Natural killer cell treated with Interleukin-12 subunit alpha and Interleukin-12 subunit beta and Interleukin-15 and Interleukin-18, amount 100 ng/mL, for 72 hours (primary cell): Measurements from ENCODE around the gene THUMPD1. TPM values are rescaled to one million over a fixed set of nuclear protein-coding genes. Genes with fewer than 3 reads are reported as not detected.
"Not testable (repeated sequence)": the region's sequence is repeated elsewhere in the genome, so short reads cannot be mapped to it uniquely, and the experiment has no call there.

ENCODE experiments used
- ATAC-seq, 2 donors: fragments of 150-1000 bp; cut with Tn5 transposase in 1 of 2; sonication (Bioruptor Pico), chemical (Tn5 transposase) in 1 of 2; 2 replicates each; pipeline ENCODE4 v1.10.0; 2021
- DNase-seq: peaks from one replicate; pipeline ENCODE4 v3.0.0; 2022; ENCODE audit warnings: low spot score
- H3K27ac Mint-ChIP-seq, 2 donors: 1 replicate in 1 of 2; 2 replicates in 1 of 2; pipeline ENCODE4 v1.8.0; 2022; ENCODE audit warnings: mixed read lengths in 2 of 2, mild to moderate bottlenecking in 1 of 2, moderate library complexity in 1 of 2
- H3K27me3 Mint-ChIP-seq, 2 donors: 1 replicate in 1 of 2; 2 replicates in 1 of 2; pipeline ENCODE4 v1.8.0; 2022; ENCODE audit warnings: mixed read lengths in 2 of 2
- H3K36me3 Mint-ChIP-seq: one replicate; pipeline ENCODE4 v1.8.0; 2022; ENCODE audit warnings: mixed read lengths
- H3K4me1 Mint-ChIP-seq, 2 donors: 1 replicate in 1 of 2; 2 replicates in 1 of 2; pipeline ENCODE4 v1.8.0; 2022; ENCODE audit warnings: low read depth in 2 of 2, mixed read lengths in 2 of 2, mild to moderate bottlenecking in 1 of 2
- H3K4me3 Mint-ChIP-seq: one replicate; pipeline ENCODE4 v1.8.0; 2022; ENCODE audit warnings: mixed read lengths
- H3K9me3 Mint-ChIP-seq: 2 replicates; pipeline ENCODE4 v1.8.0; 2022; ENCODE audit warnings: mixed read lengths
- total RNA-seq, 2 donors: library from RNA; stranded (reverse); gene quantifications; one replicate each; pipeline ENCODE4 v1.2.3, GENCODE V29; 2022

The THUMPD1 gene
- total RNA-seq, 2 donors from 2014 or later, result 39.6 to 43.5 TPM

- Mint-ChIP-seq H3K4me1 (peaks cover 23 to 27% of the 10 kb centered on the region in 2 donors), H3K9me3 (no peaks in the 10 kb centered on the region), H3K4me3 (peak overlapping the region; percentile 97), H3K27ac (peak overlapping the region; percentile 83 to 91), H3K27me3 (no peaks in the 10 kb centered on the region), H3K36me3 (peaks cover 12% of the 10 kb centered on the region)
- peak; percentile 94 for DNase-seq
- peak; percentile 93 to 94 for ATAC-seq
Measured at GRCh38 chr16:20740901-20741521, 607 bp downstream of the THUMPD1 start.

GRCh38 chr16:20740007-20740883, 1.4 kb downstream of the THUMPD1 start:
- ATAC-seq (no peak), DNase-seq (no peak)
- Mint-ChIP-seq H3K36me3 (peaks cover 20% of the 10 kb centered on the region), H3K27me3 (no peaks in the 10 kb centered on the region), H3K4me3 (peak overlapping the region; percentile 97), H3K9me3 (no peaks in the 10 kb centered on the region), H3K4me1 (peaks cover 25 to 27% of the 10 kb centered on the region in 2 donors), H3K27ac (peak overlapping the region; percentile 83 to 91)

DNA sequence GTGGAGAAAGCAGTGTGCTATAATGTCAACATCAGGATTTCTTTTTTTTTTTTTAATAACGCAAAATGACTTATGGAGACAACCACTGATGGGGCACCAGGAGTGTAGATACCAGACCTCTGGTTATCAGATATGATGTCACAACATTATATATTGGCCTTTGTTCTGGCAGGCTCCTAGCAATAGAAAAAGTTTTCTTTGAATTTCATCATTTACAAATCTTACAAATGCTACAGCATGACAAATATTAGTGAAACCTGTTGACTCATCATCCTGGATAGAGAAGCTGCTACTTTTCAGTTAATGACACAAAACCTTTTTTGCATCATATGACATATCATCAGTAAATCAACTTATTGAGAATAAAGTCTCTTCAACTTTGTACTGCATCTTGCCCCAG, 6.1 kb downstream of the THUMPD1 start:
- ATAC-seq (no peak), DNase-seq (no peak)
- H3K4me3 Mint-ChIP-seq, result no peak overlapping the region
- peaks cover 17 to 19% of the 10 kb centered on the region in 2 donors for H3K4me1 Mint-ChIP-seq
- H3K27me3 Mint-ChIP-seq, result no peaks in the 10 kb centered on the region
- H3K27ac Mint-ChIP-seq, result peak overlapping the region in 1 of 2 donors; percentile 29
- H3K9me3 Mint-ChIP-seq, result no peaks in the 10 kb centered on the region
- H3K36me3 Mint-ChIP-seq, result peaks cover 27% of the 10 kb centered on the region

DNA sequence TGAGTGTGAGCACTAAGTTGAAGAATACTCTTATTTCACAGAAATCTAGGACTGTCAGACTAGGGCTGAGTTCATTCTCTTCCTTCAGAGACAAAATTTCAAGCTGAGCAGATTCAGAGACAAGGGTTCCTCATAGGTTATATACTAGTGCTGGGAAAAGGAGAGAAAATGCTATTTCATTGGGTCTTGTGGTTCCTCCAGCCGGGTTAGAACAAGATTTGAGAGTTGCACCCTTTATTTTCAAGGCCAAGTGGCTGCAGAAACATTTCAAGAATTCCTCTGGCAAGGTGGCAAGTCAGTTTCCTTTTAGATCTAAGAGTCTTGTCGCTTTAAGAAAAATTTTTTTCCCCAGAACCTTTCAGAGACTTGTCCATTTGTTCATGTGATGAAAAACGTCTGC, 6.8 kb downstream of the THUMPD1 start:
- H3K27me3 Mint-ChIP-seq, result no peaks in the 10 kb centered on the region
- ATAC-seq (no peak), DNase-seq (no peak)
- no peak overlapping the region for H3K27ac Mint-ChIP-seq
- peaks cover 27% of the 10 kb centered on the region for H3K36me3 Mint-ChIP-seq
- no peaks in the 10 kb centered on the region for H3K9me3 Mint-ChIP-seq
- peaks cover 11 to 12% of the 10 kb centered on the region in 2 donors for H3K4me1 Mint-ChIP-seq
- no peak overlapping the region for H3K4me3 Mint-ChIP-seq

GRCh38 chr16:20734056-20734455, 7.6 kb downstream of the THUMPD1 start:
- Mint-ChIP-seq H3K27me3 (no peaks in the 10 kb centered on the region), H3K9me3 (no peaks in the 10 kb centered on the region), H3K36me3 (peaks cover 27% of the 10 kb centered on the region), H3K4me1 (peaks cover 10 to 12% of the 10 kb centered on the region in 2 donors), H3K4me3 (no peak overlapping the region), H3K27ac (peak overlapping the region; percentile 7 to 15)
- ATAC-seq (no peak), DNase-seq (no peak)

DNA sequence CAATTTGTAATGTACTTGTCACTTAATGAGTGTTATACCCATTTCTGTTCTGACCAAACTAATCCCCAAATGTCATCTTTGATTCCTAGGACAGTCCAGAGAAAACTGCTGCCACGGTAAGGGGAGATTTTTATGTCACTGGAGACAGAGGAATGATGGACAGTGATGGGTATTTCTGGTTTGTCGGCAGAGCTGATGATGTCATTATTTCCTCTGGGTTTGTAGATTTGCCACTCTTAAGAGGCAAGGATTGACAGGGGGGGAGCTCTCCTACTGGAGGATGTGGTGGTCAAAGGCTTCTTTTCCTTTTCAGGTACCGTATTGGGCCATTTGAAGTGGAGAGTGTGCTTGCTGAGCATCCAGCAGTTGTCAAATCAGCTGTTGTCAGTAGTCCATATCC, 12.5 kb downstream of the THUMPD1 start:
- H3K9me3 Mint-ChIP-seq, result no peaks in the 10 kb centered on the region
- no peak overlapping the region for H3K4me3 Mint-ChIP-seq
- DNase-seq (no peak), ATAC-seq (no peak)
- no peaks in the 10 kb centered on the region for H3K4me1 Mint-ChIP-seq
- H3K27ac Mint-ChIP-seq, result no peak overlapping the region
- peaks cover 3% of the 10 kb centered on the region for H3K36me3 Mint-ChIP-seq
- no peaks in the 10 kb centered on the region for H3K27me3 Mint-ChIP-seq

- ATAC-seq (no peak), DNase-seq (no peak)
- Mint-ChIP-seq H3K36me3 (no peaks in the 10 kb centered on the region), H3K27ac (no peak overlapping the region), H3K27me3 (no peaks in the 10 kb centered on the region), H3K4me3 (no peak overlapping the region), H3K4me1 (no peaks in the 10 kb centered on the region), H3K9me3 (no peaks in the 10 kb centered on the region)
Measured at GRCh38 chr16:20727181-20727580, 14.4 kb downstream of the THUMPD1 start.

DNA sequence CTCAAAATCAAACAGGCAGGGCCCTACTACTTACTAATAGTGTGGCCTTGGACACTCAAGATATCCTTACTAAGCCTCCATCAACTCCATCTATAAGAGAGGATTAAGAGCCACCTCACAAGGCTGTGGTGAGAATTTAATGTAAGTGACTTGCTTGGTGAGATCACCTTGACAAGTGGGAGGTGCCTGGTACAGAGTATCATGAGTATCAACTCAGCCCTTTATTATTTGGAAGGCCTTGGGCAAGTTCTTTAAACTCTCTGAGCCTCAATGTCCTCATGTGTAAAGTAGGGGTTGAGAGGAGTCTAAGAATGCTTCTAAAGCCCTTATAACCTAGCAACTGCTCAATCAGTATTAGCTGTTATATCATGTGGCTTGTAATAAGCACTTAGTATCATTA, 15.0 kb downstream of the THUMPD1 start:
- DNase-seq (no peak), ATAC-seq (no peak)
- H3K4me1 Mint-ChIP-seq, result no peaks in the 10 kb centered on the region
- no peaks in the 10 kb centered on the region for H3K27me3 Mint-ChIP-seq
- H3K4me3 Mint-ChIP-seq, result no peak overlapping the region
- H3K36me3 Mint-ChIP-seq, result no peaks in the 10 kb centered on the region
- no peak overlapping the region for H3K27ac Mint-ChIP-seq
- no peaks in the 10 kb centered on the region for H3K9me3 Mint-ChIP-seq

DNA sequence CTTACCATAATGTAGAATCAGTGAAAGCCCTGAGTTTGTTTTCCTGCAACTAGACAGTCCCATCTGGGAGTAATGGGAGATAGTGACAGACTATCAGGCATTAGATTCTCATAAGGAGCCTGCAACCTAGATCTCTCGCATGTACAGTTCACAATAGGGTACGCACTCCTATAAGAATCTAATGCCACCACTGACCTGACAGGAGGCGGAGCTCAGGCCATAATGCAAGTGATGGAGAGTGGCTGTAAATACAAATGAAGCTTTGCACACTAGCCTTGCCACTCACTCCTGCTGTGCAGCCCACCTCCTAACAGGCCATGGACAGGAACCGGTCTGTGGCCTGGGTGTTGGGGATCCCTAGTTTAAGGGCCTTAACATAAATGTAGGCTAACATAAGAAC, 21.4 kb downstream of the THUMPD1 start:
- no peak for DNase-seq
- no peaks in the 10 kb centered on the region for H3K36me3 Mint-ChIP-seq
- H3K9me3 Mint-ChIP-seq, result no peaks in the 10 kb centered on the region
- no peaks in the 10 kb centered on the region for H3K4me1 Mint-ChIP-seq
- peaks cover 0 to 2% of the 10 kb centered on the region in 2 donors for H3K27me3 Mint-ChIP-seq
- no peak overlapping the region for H3K27ac Mint-ChIP-seq
- no peak overlapping the region for H3K4me3 Mint-ChIP-seq
- ATAC-seq, result no peak

- not testable (repeated sequence) for H3K36me3 Mint-ChIP-seq
Measured at GRCh38 chr16:20717718-20718117, 23.9 kb downstream of the THUMPD1 start.

GRCh38 chr16:20711277-20711911, 30.2 kb downstream of the THUMPD1 start:
- no peaks in the 10 kb centered on the region for H3K9me3 Mint-ChIP-seq
- no peaks in the 10 kb centered on the region for H3K36me3 Mint-ChIP-seq
- H3K27me3 Mint-ChIP-seq, result no peaks in the 10 kb centered on the region
- H3K4me1 Mint-ChIP-seq, result no peaks in the 10 kb centered on the region
- no peak overlapping the region for H3K4me3 Mint-ChIP-seq
- ATAC-seq, result no peak
- DNase-seq, result no peak
- H3K27ac Mint-ChIP-seq, result no peak overlapping the region

More at GRCh38 chr16:20717718-20718117, 23.9 kb downstream of the THUMPD1 start:
- DNase-seq, H3K27me3 Mint-ChIP-seq, H3K27ac Mint-ChIP-seq, H3K4me1 Mint-ChIP-seq, H3K4me3 Mint-ChIP-seq, H3K9me3 Mint-ChIP-seq, ATAC-seq: not testable (repeated sequence)

GRCh38 chr16:20708129-20708528, 33.5 kb downstream of the THUMPD1 start:
- H3K27me3 Mint-ChIP-seq, DNase-seq, H3K9me3 Mint-ChIP-seq, H3K36me3 Mint-ChIP-seq, H3K4me3 Mint-ChIP-seq, ATAC-seq, H3K4me1 Mint-ChIP-seq, H3K27ac Mint-ChIP-seq: not testable (repeated sequence)

DNA sequence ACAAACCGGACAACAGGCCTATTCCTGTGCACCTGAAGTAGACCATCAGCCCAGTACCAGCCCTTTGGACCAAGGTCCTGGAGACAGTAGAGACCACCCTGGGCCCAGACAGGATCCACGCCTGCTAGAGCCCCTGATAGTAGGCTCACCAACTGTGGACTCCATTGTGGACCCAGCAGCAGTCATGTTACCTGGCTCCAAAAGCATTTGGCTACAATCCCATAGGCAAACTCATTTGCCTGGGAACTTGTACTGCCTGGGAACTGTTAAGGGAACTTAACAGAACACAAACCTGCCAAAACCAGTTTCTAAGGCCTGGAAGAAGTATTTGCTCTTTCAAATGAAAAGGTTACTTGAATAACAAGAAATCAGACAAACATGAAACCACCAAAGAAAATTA, 34.2 kb downstream of the THUMPD1 start:
- Mint-ChIP-seq H3K27ac (no peak overlapping the region), H3K4me3 (no peak overlapping the region), H3K27me3 (no peaks in the 10 kb centered on the region), H3K4me1 (no peaks in the 10 kb centered on the region), H3K9me3 (no peaks in the 10 kb centered on the region), H3K36me3 (peaks cover 3% of the 10 kb centered on the region)
- peak in 1 of 2 donors; percentile 40 for ATAC-seq
- DNase-seq, result no peak

DNA sequence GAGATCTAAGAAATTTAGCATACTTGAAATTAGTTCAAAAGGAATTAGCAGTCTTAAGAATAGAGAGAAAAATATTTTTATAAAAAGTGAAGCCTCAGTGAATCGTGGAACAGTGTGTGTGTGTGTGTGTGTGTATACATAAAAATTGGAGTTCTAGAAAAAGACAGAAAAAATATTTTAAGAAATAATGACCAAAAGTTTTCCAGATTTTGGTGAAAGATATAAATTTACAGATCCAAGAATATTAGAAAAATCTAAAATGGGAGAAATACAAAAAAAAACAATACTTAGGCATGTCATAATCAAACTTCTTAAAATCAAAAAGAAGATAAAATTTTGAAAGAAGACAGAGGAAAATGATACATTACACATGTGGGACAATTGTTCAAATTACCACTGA, 35.6 kb downstream of the THUMPD1 start:
- H3K27ac Mint-ChIP-seq, H3K9me3 Mint-ChIP-seq, H3K4me3 Mint-ChIP-seq, DNase-seq, H3K36me3 Mint-ChIP-seq, H3K27me3 Mint-ChIP-seq, H3K4me1 Mint-ChIP-seq, ATAC-seq: not testable (repeated sequence)
